Sigmoid colon (tissue), 7 donors: ENCODE data around the gene TAMM41. TPM values are rescaled to one million over a fixed set of nuclear protein-coding genes. Genes with fewer than 3 reads are reported as not detected.

Experiments
- DNase-seq: peaks from one replicate; pipeline ENCODE4 v3.0.0-alpha.2; 2019
- H3K27ac ChIP-seq, 4 donors: fragments of 200-600 bp; sonication (generic); one replicate each; pipeline ENCODE4 v1.5.1; 2016 to 2019; ENCODE audit warnings: mild to moderate bottlenecking in 1 of 4
- H3K27me3 ChIP-seq, 3 donors: fragments of 200-600 bp; sonication (generic); one replicate each; pipeline ENCODE4 v1.5.1; 2019; ENCODE audit warnings: mild to moderate bottlenecking in 1 of 3
- H3K36me3 ChIP-seq, 4 donors: fragments of 200-600 bp; sonication (generic); one replicate each; pipeline ENCODE4 v1.5.1; 2016 to 2019
- H3K4me1 ChIP-seq, 4 donors: fragments of 200-600 bp; sonication (generic); one replicate each; pipeline ENCODE4 v1.5.1; 2017 to 2019
- H3K4me3 ChIP-seq, 4 donors: fragments of 200-600 bp; sonication (generic); one replicate each; pipeline ENCODE4 v1.5.1; 2017 to 2019; ENCODE audit warnings: mild to moderate bottlenecking in 2 of 4, moderate library complexity in 1 of 4
- H3K9me3 ChIP-seq, 4 donors: fragments of 200-600 bp in 3 of 4; sonication (generic) in 3 of 4; one replicate each; pipeline versions ENCODE4 v1.5.1 to v1.6.1; 2013 to 2019
- EP300 ChIP-seq, 4 donors: sonication (generic); formaldehyde crosslinking; IDR thresholded peaks; one replicate each; pipeline ENCODE4 v1.6.1; 2017; ENCODE audit warnings: antibody characterized with exemption in 4 of 4
- POLR2A ChIP-seq, 2 donors: fragments of 450-650 bp; IDR thresholded peaks; one replicate each; pipeline ENCODE4 v1.6.1; 2016; ENCODE audit warnings: antibody characterized with exemption in 2 of 2, mild to moderate bottlenecking in 2 of 2, moderate library complexity in 2 of 2
- POLR2AphosphoS5 ChIP-seq, 4 donors: sonication (generic); formaldehyde crosslinking; IDR thresholded peaks; one replicate each; pipeline ENCODE4 v1.6.1; 2017; ENCODE audit warnings: antibody characterized with exemption in 4 of 4
- WGBS, 2 donors: extraction: QIAGEN DNeasy Blood & Tissue Kit; methylation state at CpG; one replicate each; pipeline ENCODE4 v1.1.7; 2013; 5-methylcytosine and 5-hydroxymethylcytosine counted together
- intact Hi-C: fragments of 100-400 bp; cut with DNase I; formaldehyde crosslinking; loops from one replicate; pipeline ENCODE4 v1.15.1; 2023
- polyA plus RNA-seq, 3 donors: library from polyadenylated mRNA; stranded (reverse); fragments of 200-250 nt; gene quantifications; one replicate each; pipeline ENCODE4 v1.2.3, GENCODE V29; 2013
- total RNA-seq, 4 donors: library from RNA; depleted of rRNA; stranded (reverse); fragments of >200 nt; gene quantifications; one replicate each; pipeline ENCODE4 v1.1.0, GENCODE V29; 2016
- TF ChIP-seq, protein P1 (sequence below), 4 experiments: fragments of 450-650 bp in 3 of 4; fragments of 200-600 bp in 1 of 4; IDR thresholded peaks; one replicate each; pipeline ENCODE4 v1.5.1; 2016 to 2019; ENCODE audit warnings: antibody characterized with exemption in 4 of 4, mild to moderate bottlenecking in 3 of 4, moderate library complexity in 2 of 4
- donor health status: healthy with polysubstance abuse.
- donor health status: Bipolar disorder and iron deficiency.
- donor health status: healthy.

Gene TAMM41
- total and polyA plus RNA-seq, 7 donors, result 4.2 to 14.7 (median 10.0) TPM

DNA sequence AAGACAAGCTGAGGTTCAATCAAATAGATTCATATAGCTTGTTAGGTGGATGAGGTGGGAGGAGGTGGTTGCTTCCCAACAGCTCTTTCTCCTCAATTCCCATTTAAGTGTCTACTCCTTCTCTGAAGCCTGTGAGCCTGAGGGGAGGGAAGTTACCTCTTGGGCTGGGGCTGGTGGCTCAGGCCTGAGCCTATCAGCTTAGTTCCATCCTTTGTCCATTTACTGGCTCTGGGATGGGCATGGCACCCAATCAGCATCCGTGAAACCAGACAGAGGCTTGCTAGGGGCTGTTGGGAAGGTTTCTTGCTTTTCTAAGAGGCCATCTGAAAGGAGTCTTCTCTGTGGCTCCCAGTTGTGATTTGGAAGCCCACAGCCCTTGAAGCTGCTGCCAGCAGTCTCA is 57.3 kb downstream of the TAMM41 start:
- Histone ChIP-seq H3K27me3 (no peaks in the 10 kb centered on the region), H3K4me1 (no peaks in the 10 kb centered on the region), H3K4me3 (no peak overlapping the region), H3K36me3 (peaks cover 0 to 72% (median 16%) of the 10 kb centered on the region in 4 donors), H3K27ac (no peak overlapping the region), H3K9me3 (no peaks in the 10 kb centered on the region)
- DNase-seq, result no peak
- WGBS, 2 donors, result 92 to 94% methylated on average over 1 of the region's 1 CpG
- intact Hi-C loops, result no loop called here
- no peak for TF ChIP-seq POLR2A (IDR thresholded peaks at IDR 0.05)

DNA sequence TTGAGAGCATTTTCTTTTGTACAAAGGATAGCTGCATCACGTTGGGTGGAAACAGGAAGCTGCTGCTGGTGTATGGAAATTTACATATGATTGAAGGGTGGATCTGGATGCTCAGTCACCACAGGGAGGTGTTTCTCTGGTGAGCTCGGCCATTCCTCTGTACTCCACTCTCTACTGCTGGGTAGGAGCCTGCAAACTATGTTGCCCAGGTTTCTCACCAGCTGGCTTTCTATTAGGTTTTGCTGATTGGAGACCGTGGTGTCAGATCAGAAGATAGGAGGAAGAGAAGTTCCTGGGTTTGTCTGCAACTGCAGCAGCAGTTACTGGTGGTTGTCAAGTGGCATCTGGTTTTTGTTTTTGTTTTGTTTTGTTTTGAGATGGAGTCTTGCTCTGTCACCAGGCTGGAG is 61.7 kb downstream of the TAMM41 start:
- Histone ChIP-seq H3K4me1 (no peaks in the 10 kb centered on the region), H3K27ac (no peak overlapping the region), H3K36me3 (peaks cover 0 to 33% (median 16%) of the 10 kb centered on the region in 4 donors), H3K4me3 (no peak overlapping the region), H3K27me3 (no peaks in the 10 kb centered on the region), H3K9me3 (no peaks in the 10 kb centered on the region)
- no peak for TF ChIP-seq POLR2AphosphoS5 (IDR thresholded peaks at IDR 0.05)
- no peak for TF ChIP-seq POLR2A (IDR thresholded peaks at IDR 0.05)
- no peak for TF ChIP-seq EP300 (IDR thresholded peaks at IDR 0.05)
- TF ChIP-seq, protein P1, sequence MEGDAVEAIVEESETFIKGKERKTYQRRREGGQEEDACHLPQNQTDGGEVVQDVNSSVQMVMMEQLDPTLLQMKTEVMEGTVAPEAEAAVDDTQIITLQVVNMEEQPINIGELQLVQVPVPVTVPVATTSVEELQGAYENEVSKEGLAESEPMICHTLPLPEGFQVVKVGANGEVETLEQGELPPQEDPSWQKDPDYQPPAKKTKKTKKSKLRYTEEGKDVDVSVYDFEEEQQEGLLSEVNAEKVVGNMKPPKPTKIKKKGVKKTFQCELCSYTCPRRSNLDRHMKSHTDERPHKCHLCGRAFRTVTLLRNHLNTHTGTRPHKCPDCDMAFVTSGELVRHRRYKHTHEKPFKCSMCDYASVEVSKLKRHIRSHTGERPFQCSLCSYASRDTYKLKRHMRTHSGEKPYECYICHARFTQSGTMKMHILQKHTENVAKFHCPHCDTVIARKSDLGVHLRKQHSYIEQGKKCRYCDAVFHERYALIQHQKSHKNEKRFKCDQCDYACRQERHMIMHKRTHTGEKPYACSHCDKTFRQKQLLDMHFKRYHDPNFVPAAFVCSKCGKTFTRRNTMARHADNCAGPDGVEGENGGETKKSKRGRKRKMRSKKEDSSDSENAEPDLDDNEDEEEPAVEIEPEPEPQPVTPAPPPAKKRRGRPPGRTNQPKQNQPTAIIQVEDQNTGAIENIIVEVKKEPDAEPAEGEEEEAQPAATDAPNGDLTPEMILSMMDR (IDR thresholded peaks at IDR 0.05), result no peak
- intact Hi-C loops, result no loop called here
- WGBS, 2 donors, result 43 to 52% methylated on average over 3 of the region's 3 CpGs
- DNase-seq, result no peak

DNA sequence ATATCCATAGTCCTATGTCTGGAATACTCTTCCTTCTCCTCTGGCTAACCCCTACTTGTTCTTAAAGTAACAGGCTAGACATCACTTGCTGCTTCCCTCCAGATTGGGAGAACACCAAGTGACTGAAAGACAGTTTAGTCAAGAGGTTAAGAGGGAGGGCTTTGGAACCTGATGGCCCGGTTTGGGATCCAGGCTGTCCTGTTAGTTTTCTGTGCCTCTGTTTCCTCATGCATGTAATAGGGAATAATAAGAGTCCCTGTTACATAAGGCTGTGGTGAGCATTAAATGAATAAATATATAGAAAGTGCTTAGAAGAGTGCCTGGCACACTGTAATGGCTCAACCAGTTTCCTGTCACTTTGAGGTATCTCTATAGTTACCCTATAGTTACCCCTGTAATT is 66.3 kb downstream of the TAMM41 start:
- no peak for DNase-seq
- intact Hi-C loops, result no loop called here

DNA sequence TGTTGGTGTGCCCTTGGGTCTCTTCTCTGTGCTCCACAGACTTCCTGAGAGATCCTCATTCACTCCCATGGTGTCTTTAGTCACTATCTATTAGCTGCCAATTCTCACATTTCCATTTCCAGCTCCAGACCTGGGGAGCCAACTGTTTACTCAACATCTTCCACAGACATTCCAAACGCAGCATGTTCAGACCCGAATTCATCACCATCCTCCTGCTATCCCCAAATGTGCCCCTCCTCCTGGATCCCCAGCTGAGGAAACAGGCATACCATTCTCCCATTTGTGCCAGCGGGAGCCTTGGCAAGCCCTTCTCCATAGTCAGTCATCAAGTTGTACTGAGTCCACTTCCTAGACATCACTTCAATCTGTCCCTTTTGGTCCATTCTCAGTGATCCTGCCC is 67.1 kb downstream of the TAMM41 start:
- no peaks in the 10 kb centered on the region for H3K9me3 ChIP-seq
- WGBS, 2 donors, result 90 to 94% methylated on average over 3 of the region's 3 CpGs
- no peaks in the 10 kb centered on the region for H3K36me3 ChIP-seq
- no peaks in the 10 kb centered on the region for H3K4me1 ChIP-seq
- intact Hi-C loops, result no loop called here
- H3K4me3 ChIP-seq, result no peak overlapping the region
- H3K27me3 ChIP-seq, result no peaks in the 10 kb centered on the region
- no peak overlapping the region for H3K27ac ChIP-seq
- DNase-seq, result no peak
- TF ChIP-seq, protein P1 (IDR thresholded peaks at IDR 0.05), result no peak
- no peak for TF ChIP-seq POLR2AphosphoS5 (IDR thresholded peaks at IDR 0.05)
- no peak for TF ChIP-seq POLR2A (IDR thresholded peaks at IDR 0.05)
- TF ChIP-seq EP300 (IDR thresholded peaks at IDR 0.05), result no peak

More for the DNA sequence above, 66.3 kb downstream of the TAMM41 start:
- TF ChIP-seq POLR2AphosphoS5 (IDR thresholded peaks at IDR 0.05), result no peak
- TF ChIP-seq, protein P1 (IDR thresholded peaks at IDR 0.05), result no peak
- no peak for TF ChIP-seq POLR2A (IDR thresholded peaks at IDR 0.05)
- no peak for TF ChIP-seq EP300 (IDR thresholded peaks at IDR 0.05)
- Histone ChIP-seq H3K4me3 (no peak overlapping the region), H3K27ac (no peak overlapping the region), H3K9me3 (no peaks in the 10 kb centered on the region), H3K27me3 (no peaks in the 10 kb centered on the region), H3K36me3 (no peaks in the 10 kb centered on the region), H3K4me1 (no peaks in the 10 kb centered on the region)
- WGBS, 2 donors, result 85 to 88% methylated on average over 1 of the region's 1 CpG

DNA sequence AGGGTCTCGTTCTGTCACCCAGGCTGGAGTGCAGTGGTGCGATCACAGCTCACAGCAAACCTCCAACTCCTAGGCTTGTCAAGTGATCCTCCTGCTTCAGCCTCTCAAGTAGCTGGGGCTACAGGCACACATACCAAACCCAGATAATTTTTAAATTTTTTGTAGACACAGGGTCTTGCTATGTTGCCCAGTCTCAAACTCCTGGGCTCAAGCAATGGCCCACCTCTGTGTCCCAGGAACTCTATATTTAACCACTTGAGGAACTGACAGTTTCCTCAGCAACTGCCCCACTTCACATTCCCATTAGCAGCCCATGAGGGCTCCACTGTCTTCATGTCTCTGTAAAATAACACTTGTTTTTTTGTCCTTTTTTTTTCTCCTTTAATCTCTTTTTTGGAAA is 68.4 kb downstream of the TAMM41 start:
- no peaks in the 10 kb centered on the region for H3K27me3 ChIP-seq
- H3K9me3 ChIP-seq, result no peaks in the 10 kb centered on the region
- H3K27ac ChIP-seq, result no peak overlapping the region
- H3K4me1 ChIP-seq, result no peaks in the 10 kb centered on the region
- no peak for DNase-seq
- intact Hi-C loops, result no loop called here
- TF ChIP-seq POLR2AphosphoS5 (IDR thresholded peaks at IDR 0.05), result no peak
- TF ChIP-seq, protein P1 (IDR thresholded peaks at IDR 0.05), result no peak
- no peak for TF ChIP-seq EP300 (IDR thresholded peaks at IDR 0.05)
- no peak for TF ChIP-seq POLR2A (IDR thresholded peaks at IDR 0.05)
- H3K4me3 ChIP-seq, result no peak overlapping the region
- WGBS, 2 donors, result 98 to 99% methylated on average over 2 of the region's 2 CpGs
- H3K36me3 ChIP-seq, result no peaks in the 10 kb centered on the region
